A549 (cell line): Measurements from ENCODE around the gene CPTP. TPM values are rescaled to one million over a fixed set of nuclear protein-coding genes. Genes with fewer than 3 reads are reported as not detected.

ENCODE experiments used
- ATAC-seq, 2 experiments: fragments of 200-7000 bp in 1 of 2; fragments of >200 bp in 1 of 2; cut with Nextera tagmentation in 1 of 2; cut with Tn5 transposase in 1 of 2; 3 replicates each; pipeline versions ENCODE4 v1.8.0 to v1.9.1; 2018 to 2020; ENCODE audit warnings: mild to moderate bottlenecking in 1 of 2, moderate library complexity in 1 of 2
- CTCF ChIA-PET: fragments of 300-600 bp; sonication (Branson Sonifier 250); formaldehyde crosslinking; extraction: SDS; loops from one replicate; lab custom pipeline; 2021; ENCODE audit warnings: antibody characterized with exemption, inconsistent platforms; lab: Yijun Ruan, JAX
- POLR2A ChIA-PET: fragments of 350-600 bp; formaldehyde crosslinking; extraction: SDS; loops from one replicate; lab custom pipeline; 2021; ENCODE audit warnings: antibody characterized with exemption, inconsistent platforms; lab: Yijun Ruan, JAX
- DNase-seq, 2 experiments: peaks; one replicate each; pipeline versions ENCODE4 v3.0.0 to v3.0.0-alpha.2; 2011 to 2016; ENCODE audit warnings: low read depth in 1 of 2, low spot score in 1 of 2
- FAIRE-seq: peaks from 2 replicates; lab custom pipeline; 2011; peaks lifted over from hg19 to GRCh38; lab: Jason Lieb, UNC
- H3K27ac ChIP-seq, 2 experiments: fragments of >200 bp; sonication (Bioruptor Twin); formaldehyde crosslinking; 3 replicates each; pipeline ENCODE4 v1.5.1; 2016 to 2017
- H3K4me1 ChIP-seq: fragments of >200 bp; sonication (Bioruptor Twin); formaldehyde crosslinking; 3 replicates; pipeline ENCODE4 v1.6.1; 2016
- H3K4me2 ChIP-seq: fragments of >200 bp; sonication (Bioruptor Twin); formaldehyde crosslinking; 3 replicates; pipeline ENCODE4 v1.6.1; 2016
- H3K4me3 ChIP-seq: fragments of >200 bp; sonication (Bioruptor Twin); formaldehyde crosslinking; 3 replicates; pipeline ENCODE4 v1.5.1; 2016
- H3K9me3 ChIP-seq: fragments of >200 bp; sonication (Bioruptor Twin); formaldehyde crosslinking; 3 replicates; pipeline ENCODE4 v1.6.1; 2016
- CBX8 ChIP-seq: fragments of 200-600 bp; sonication (generic); IDR thresholded peaks from 2 replicates; pipeline ENCODE4 v1.6.1; 2016
- CHD2 ChIP-seq: fragments of 150-350 bp; IDR thresholded peaks from 2 replicates; pipeline ENCODE4 v1.6.1; 2014; ENCODE audit warnings: low read length; ENCODE audit not compliant: partially characterized antibody
- CHD4 ChIP-seq: fragments of 200-600 bp; sonication (generic); IDR thresholded peaks from 2 replicates; pipeline ENCODE4 v1.6.1; 2016; ENCODE audit warnings: antibody characterized with exemption, mild to moderate bottlenecking, borderline replicate concordance
- EHF ChIP-seq: fragments of 250-450 bp; sonication (Bioruptor Pico); IDR thresholded peaks from 2 replicates; pipeline ENCODE4 v1.5.0; 2020; ENCODE audit warnings: mild to moderate bottlenecking
- EHMT2 ChIP-seq: fragments of 200-600 bp; sonication (generic); IDR thresholded peaks from 2 replicates; pipeline ENCODE4 v1.6.1; 2016; ENCODE audit warnings: antibody characterized with exemption, low read depth, mild to moderate bottlenecking, moderate library complexity
- ESRRA ChIP-seq: fragments of 150-350 bp; IDR thresholded peaks from 2 replicates; pipeline ENCODE4 v1.6.1; 2014; ENCODE audit warnings: mild to moderate bottlenecking, low read length, borderline replicate concordance
- FOXS1 ChIP-seq: fragments of 250-450 bp; sonication (Bioruptor Pico); IDR thresholded peaks from 2 replicates; pipeline ENCODE4 v1.5.0; 2020; ENCODE audit warnings: mild to moderate bottlenecking, moderate library complexity
- GATA3 ChIP-seq: IDR thresholded peaks from 2 replicates; pipeline ENCODE4 v1.6.1; 2012; ENCODE audit warnings: borderline replicate concordance
- HDAC2 ChIP-seq: fragments of 200-600 bp; sonication (generic); IDR thresholded peaks from 2 replicates; pipeline ENCODE4 v1.6.1; 2016
- HES2 ChIP-seq: fragments of >200 bp; sonication (Bioruptor Twin); formaldehyde crosslinking; IDR thresholded peaks from 2 replicates; pipeline ENCODE4 v1.6.1; 2016
- HEYL ChIP-seq: fragments of 250-450 bp; sonication (Bioruptor Pico); IDR thresholded peaks from 2 replicates; pipeline ENCODE4 v1.8.0; 2021; ENCODE audit warnings: mild to moderate bottlenecking, moderate library complexity
- HOXA7 ChIP-seq: fragments of 250-450 bp; sonication (Bioruptor Pico); IDR thresholded peaks from 2 replicates; pipeline ENCODE4 v1.5.0; 2020; ENCODE audit warnings: mild to moderate bottlenecking, moderate library complexity
- JUN ChIP-seq, 2 experiments: fragments of >200 bp; sonication (Bioruptor Twin); formaldehyde crosslinking; IDR thresholded peaks; 2 replicates in 1 of 2; 3 replicates in 1 of 2; pipeline ENCODE4 v1.6.1; 2016 to 2017
- JUNB ChIP-seq: fragments of >200 bp; sonication (Bioruptor Twin); formaldehyde crosslinking; IDR thresholded peaks from 2 replicates; pipeline ENCODE4 v1.6.1; 2016
- KDM1A ChIP-seq: fragments of 200-600 bp; sonication (generic); IDR thresholded peaks from 2 replicates; pipeline ENCODE4 v1.6.1; 2016; ENCODE audit warnings: low read depth, mild to moderate bottlenecking
- NPAS2 ChIP-seq: fragments of 250-450 bp; sonication (Bioruptor Pico); IDR thresholded peaks from 2 replicates; pipeline ENCODE4 v1.8.0; 2022; ENCODE audit warnings: mild to moderate bottlenecking, moderate library complexity, borderline replicate concordance
- POLR2A ChIP-seq: IDR thresholded peaks from 2 replicates; pipeline ENCODE4 v1.6.1; 2012; ENCODE audit warnings: mild to moderate bottlenecking, low read length
- POLR2AphosphoS2 ChIP-seq: conservative IDR thresholded peaks from 2 replicates; pipeline ENCODE4 v1.6.1; 2012; ENCODE audit warnings: low read length, improper control_type of control experiment, inconsistent platforms
- RAD21 ChIP-seq, 2 experiments: fragments of >200 bp in 1 of 2; sonication (Bioruptor Twin) in 1 of 2; formaldehyde crosslinking in 1 of 2; IDR thresholded peaks in 1 of 2; conservative IDR thresholded peaks in 1 of 2; 2 replicates in 1 of 2; 3 replicates in 1 of 2; pipeline ENCODE4 v1.6.1; 2012 to 2018; ENCODE audit warnings: inconsistent platforms in 1 of 2
- RCOR1 ChIP-seq: fragments of 150-350 bp; IDR thresholded peaks from 2 replicates; pipeline ENCODE4 v1.6.1; 2014; ENCODE audit warnings: antibody characterized with exemption, low read length, low read depth
- REST ChIP-seq: fragments of 200-600 bp; sonication (generic); IDR thresholded peaks from 2 replicates; pipeline ENCODE4 v1.6.1; 2016; ENCODE audit warnings: antibody characterized with exemption, mild to moderate bottlenecking, moderate library complexity
- RFX5 ChIP-seq: fragments of 450-650 bp; IDR thresholded peaks from 2 replicates; pipeline ENCODE4 v1.7.1; 2014; ENCODE audit warnings: antibody characterized with exemption, mild to moderate bottlenecking, moderate library complexity
- TP53 ChIP-seq: fragments of 250-450 bp; sonication (Bioruptor Pico); IDR thresholded peaks from 2 replicates; pipeline ENCODE4 v1.5.0; 2021; ENCODE audit warnings: mild to moderate bottlenecking, moderate library complexity
- ZC3H11A ChIP-seq: fragments of 450-650 bp; IDR thresholded peaks from 2 replicates; pipeline ENCODE4 v1.6.1; 2014; ENCODE audit warnings: antibody characterized with exemption, mild to moderate bottlenecking
- ZFP36 ChIP-seq: fragments of 450-650 bp; IDR thresholded peaks from 2 replicates; pipeline ENCODE4 v1.6.1; 2014; ENCODE audit warnings: borderline replicate concordance; ENCODE audit not compliant: partially characterized antibody
- WGBS: methylation state at CpG from one replicate; pipeline ENCODE4 v1.1.6; 2017; ENCODE audit errors: missing lambda C conversion rate; 5-methylcytosine and 5-hydroxymethylcytosine counted together
- polyA plus RNA-seq, 4 experiments: library from polyadenylated mRNA; depleted of rRNA in 3 of 4; stranded (reverse); fragments of >200 nt; fragmentation: RNase III in 1 of 4; extraction: RNeasy Plus Mini Kit Qiagen cat#74134 plus additional on column Dnase treatment in 1 of 4; gene quantifications; 2 replicates in 3 of 4; 3 replicates in 1 of 4; pipeline ENCODE4 v1.2.3, GENCODE V29; 2011 to 2017
- TF ChIP-seq, protein P1 (sequence below): fragments of 150-350 bp; IDR thresholded peaks from 2 replicates; pipeline ENCODE4 v1.6.1; 2014; ENCODE audit warnings: low read depth, mild to moderate bottlenecking, low read length
- TF ChIP-seq, protein P2 (sequence below): fragments of >200 bp; sonication (Bioruptor Twin); formaldehyde crosslinking; IDR thresholded peaks from 3 replicates; pipeline ENCODE4 v1.5.1; 2016
- TF ChIP-seq, protein P3 (sequence below): IDR thresholded peaks from 2 replicates; pipeline ENCODE4 v1.6.1; 2012; ENCODE audit warnings: low read depth, borderline replicate concordance

Gene CPTP
- polyA plus RNA-seq, 2 of the 4 experiments (the other 2 are of a cell fraction), result 4.3 to 11.9 TPM

- DNase-seq (no peak), FAIRE-seq (no peak), ATAC-seq (no peak)
- Histone ChIP-seq H3K27ac (no peak overlapping the region), H3K9me3 (no peaks in the 10 kb centered on the region), H3K4me1 (no peaks in the 10 kb centered on the region), H3K4me3 (no peak overlapping the region), H3K4me2 (no peak overlapping the region)
- ChIA-PET POLR2A (no interaction called here), CTCF (no interaction called here)
- 47% methylated on average over 10 of the region's 10 CpGs for WGBS
- no peak for TF ChIP-seq EHF (CRISPR knock-in tag)
- TF ChIP-seq POLR2A, result no peak
- TF ChIP-seq, protein P1, sequence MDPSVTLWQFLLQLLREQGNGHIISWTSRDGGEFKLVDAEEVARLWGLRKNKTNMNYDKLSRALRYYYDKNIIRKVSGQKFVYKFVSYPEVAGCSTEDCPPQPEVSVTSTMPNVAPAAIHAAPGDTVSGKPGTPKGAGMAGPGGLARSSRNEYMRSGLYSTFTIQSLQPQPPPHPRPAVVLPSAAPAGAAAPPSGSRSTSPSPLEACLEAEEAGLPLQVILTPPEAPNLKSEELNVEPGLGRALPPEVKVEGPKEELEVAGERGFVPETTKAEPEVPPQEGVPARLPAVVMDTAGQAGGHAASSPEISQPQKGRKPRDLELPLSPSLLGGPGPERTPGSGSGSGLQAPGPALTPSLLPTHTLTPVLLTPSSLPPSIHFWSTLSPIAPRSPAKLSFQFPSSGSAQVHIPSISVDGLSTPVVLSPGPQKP, result no peak
- no peak for TF ChIP-seq CBX8
- no peak for TF ChIP-seq ZFP36
- TF ChIP-seq POLR2AphosphoS2, result no peak
- TF ChIP-seq REST, result no peak
- no peak for TF ChIP-seq RAD21 (conservative IDR thresholded peaks at IDR 0.05 in 1 of 2, IDR thresholded peaks at IDR 0.05 in 1 of 2)
- TF ChIP-seq HES2, result no peak
- no peak for TF ChIP-seq HDAC2
- no peak for TF ChIP-seq GATA3
- no peak for TF ChIP-seq KDM1A
- TF ChIP-seq RFX5, result no peak
- TF ChIP-seq, protein P2, sequence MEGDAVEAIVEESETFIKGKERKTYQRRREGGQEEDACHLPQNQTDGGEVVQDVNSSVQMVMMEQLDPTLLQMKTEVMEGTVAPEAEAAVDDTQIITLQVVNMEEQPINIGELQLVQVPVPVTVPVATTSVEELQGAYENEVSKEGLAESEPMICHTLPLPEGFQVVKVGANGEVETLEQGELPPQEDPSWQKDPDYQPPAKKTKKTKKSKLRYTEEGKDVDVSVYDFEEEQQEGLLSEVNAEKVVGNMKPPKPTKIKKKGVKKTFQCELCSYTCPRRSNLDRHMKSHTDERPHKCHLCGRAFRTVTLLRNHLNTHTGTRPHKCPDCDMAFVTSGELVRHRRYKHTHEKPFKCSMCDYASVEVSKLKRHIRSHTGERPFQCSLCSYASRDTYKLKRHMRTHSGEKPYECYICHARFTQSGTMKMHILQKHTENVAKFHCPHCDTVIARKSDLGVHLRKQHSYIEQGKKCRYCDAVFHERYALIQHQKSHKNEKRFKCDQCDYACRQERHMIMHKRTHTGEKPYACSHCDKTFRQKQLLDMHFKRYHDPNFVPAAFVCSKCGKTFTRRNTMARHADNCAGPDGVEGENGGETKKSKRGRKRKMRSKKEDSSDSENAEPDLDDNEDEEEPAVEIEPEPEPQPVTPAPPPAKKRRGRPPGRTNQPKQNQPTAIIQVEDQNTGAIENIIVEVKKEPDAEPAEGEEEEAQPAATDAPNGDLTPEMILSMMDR, result no peak
- no peak for TF ChIP-seq HOXA7 (CRISPR knock-in tag)
- no peak for TF ChIP-seq EHMT2
- no peak for TF ChIP-seq TP53 (CRISPR knock-in tag)
- no peak for TF ChIP-seq JUNB
- TF ChIP-seq RCOR1, result no peak
- TF ChIP-seq ZC3H11A, result no peak
Measured at GRCh38 chr1:1365875-1366698, 41.5 kb downstream of the CPTP start.

DNA sequence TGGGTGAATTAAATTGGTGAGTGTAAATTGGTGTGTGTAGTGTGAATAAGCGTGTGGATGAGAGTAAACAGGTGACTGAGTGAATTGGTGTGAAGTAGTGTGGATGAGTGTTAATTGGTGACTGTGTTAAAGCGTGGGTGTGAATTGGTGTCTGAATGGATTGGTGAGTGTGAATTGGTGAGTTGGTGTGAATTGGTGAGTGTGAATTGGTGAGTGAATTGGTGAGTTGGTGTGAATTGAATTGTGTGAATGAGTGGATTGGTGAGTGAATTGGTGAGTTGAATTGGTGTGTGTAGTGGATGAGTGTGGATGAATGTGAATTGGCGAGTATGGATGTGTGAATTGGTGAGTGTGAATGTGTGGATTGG, 42.1 kb downstream of the CPTP start:
- no peak for DNase-seq
- ChIA-PET POLR2A (no interaction called here), CTCF (no interaction called here)
- TF ChIP-seq JUN (IDR thresholded peaks at IDR 0.05), result no peak
- TF ChIP-seq, protein P3, sequence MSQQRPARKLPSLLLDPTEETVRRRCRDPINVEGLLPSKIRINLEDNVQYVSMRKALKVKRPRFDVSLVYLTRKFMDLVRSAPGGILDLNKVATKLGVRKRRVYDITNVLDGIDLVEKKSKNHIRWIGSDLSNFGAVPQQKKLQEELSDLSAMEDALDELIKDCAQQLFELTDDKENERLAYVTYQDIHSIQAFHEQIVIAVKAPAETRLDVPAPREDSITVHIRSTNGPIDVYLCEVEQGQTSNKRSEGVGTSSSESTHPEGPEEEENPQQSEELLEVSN, result no peak
- no peak for TF ChIP-seq FOXS1 (CRISPR knock-in tag)
- TF ChIP-seq ESRRA, result no peak
- no peak for TF ChIP-seq HEYL (CRISPR knock-in tag)
- no peak for TF ChIP-seq REST
- TF ChIP-seq CHD2, result no peak
- TF ChIP-seq NPAS2 (CRISPR knock-in tag), result no peak
- TF ChIP-seq CHD4, result no peak

More for the DNA sequence above, 42.1 kb downstream of the CPTP start:
- ATAC-seq (no peak), FAIRE-seq (no peak)
- H3K4me2 ChIP-seq, result no peak overlapping the region
- H3K4me3 ChIP-seq, result no peak overlapping the region
- H3K27ac ChIP-seq, result no peak overlapping the region
- H3K9me3 ChIP-seq, result no peaks in the 10 kb centered on the region
- no peaks in the 10 kb centered on the region for H3K4me1 ChIP-seq
- WGBS, result 83% methylated on average over 3 of the region's 3 CpGs
